ENCODE results near the gene C2orf42.
"Not testable (repeated sequence)": the region's sequence is repeated elsewhere in the genome, so short reads cannot be mapped to it uniquely, and the experiment has no call there.

The C2orf42 gene

GRCh38 chr2:70131344-70132143, 59.3 kb downstream of the C2orf42 start:
- not testable (repeated sequence) for DNase-seq (ENCODE audit: low spot score)

- no peak for DNase-seq (ENCODE audit: low spot score)
These were observed 62.8 kb downstream of the C2orf42 start for GRCh38 chr2:70128005-70128404.

- DNase-seq (ENCODE audit: low spot score), result no peak
These were observed 64.4 kb downstream of the C2orf42 start for GRCh38 chr2:70126413-70126812.

- no peak for DNase-seq (ENCODE audit: low spot score)
These were observed 65.3 kb downstream of the C2orf42 start for GRCh38 chr2:70125498-70125898.

GRCh38 chr2:70124983-70125480, 65.8 kb downstream of the C2orf42 start:
- peak; percentile 77 for DNase-seq (ENCODE audit: low spot score)

- no peak for DNase-seq (ENCODE audit: low spot score)
These were observed 67.0 kb downstream of the C2orf42 start for GRCh38 chr2:70123829-70124116.

- DNase-seq (ENCODE audit: low spot score), result no peak
These were observed 67.6 kb downstream of the C2orf42 start for GRCh38 chr2:70123051-70123828.

GRCh38 chr2:70122470-70122869, 68.3 kb downstream of the C2orf42 start:
- DNase-seq (ENCODE audit: low spot score), result no peak

GRCh38 chr2:70121627-70122372, 69.0 kb downstream of the C2orf42 start:
- no peak for DNase-seq (ENCODE audit: low spot score)

GRCh38 chr2:70118798-70119454, 71.9 kb downstream of the C2orf42 start:
- DNase-seq (ENCODE audit: low spot score), result peak; percentile 86

- DNase-seq (ENCODE audit: low spot score), result no peak
These were observed 73.8 kb downstream of the C2orf42 start for GRCh38 chr2:70116936-70117552.

- no peak for DNase-seq (ENCODE audit: low spot score)
These were observed 75.0 kb downstream of the C2orf42 start for GRCh38 chr2:70115646-70116442.

- DNase-seq (ENCODE audit: low spot score), result no peak
These were observed 77.3 kb downstream of the C2orf42 start for GRCh38 chr2:70113359-70114070.

- no peak for DNase-seq (ENCODE audit: low spot score)
These were observed 78.8 kb downstream of the C2orf42 start for GRCh38 chr2:70111752-70112591.

- not testable (repeated sequence) for DNase-seq (ENCODE audit: low spot score)
These were observed 80.4 kb downstream of the C2orf42 start for GRCh38 chr2:70110397-70110796.

- not testable (repeated sequence) for DNase-seq (ENCODE audit: low spot score)
These were observed 84.7 kb downstream of the C2orf42 start for GRCh38 chr2:70106138-70106537.

- no peak for DNase-seq (ENCODE audit: low spot score)
These were observed 86.3 kb downstream of the C2orf42 start for GRCh38 chr2:70104231-70105111.

- no peak for DNase-seq (ENCODE audit: low spot score)
These were observed 87.2 kb downstream of the C2orf42 start for GRCh38 chr2:70103531-70104061.
